WTC11 (cell line): ENCODE data around the gene PDHA1. TPM values are rescaled to one million over a fixed set of nuclear protein-coding genes. Genes with fewer than 3 reads are reported as not detected.

Experiments used
- ATAC-seq: fragments of 200-7000 bp; cut with Tn5 transposase; 2 replicates; pipeline ENCODE4 v1.10.0; 2021; ENCODE audit warnings: mild to moderate bottlenecking, moderate library complexity
- CTCF ChIA-PET: fragments of 300-600 bp; sonication (Branson Sonifier 250); formaldehyde crosslinking; loops from one replicate; lab custom pipeline; 2021; ENCODE audit warnings: antibody characterized with exemption; lab: Charles Lee
- POLR2A ChIA-PET: fragments of 350-600 bp; sonication (Branson Sonifier 250); formaldehyde crosslinking; loops from one replicate; lab custom pipeline; 2021; ENCODE audit warnings: antibody characterized with exemption; lab: Charles Lee
- DNase-seq: peaks from one replicate; pipeline ENCODE4 v3.0.0; 2021; ENCODE audit warnings: low spot score
- H3K27ac Mint-ChIP-seq: 2 replicates; pipeline ENCODE4 v1.8.0; 2021; ENCODE audit warnings: mixed read lengths
- H3K27me3 Mint-ChIP-seq: 2 replicates; pipeline ENCODE4 v1.8.0; 2021; ENCODE audit warnings: low read depth, mild to moderate bottlenecking, moderate library complexity, mixed read lengths
- H3K36me3 Mint-ChIP-seq: 2 replicates; pipeline ENCODE4 v1.8.0; 2021; ENCODE audit warnings: mixed read lengths
- H3K4me1 Mint-ChIP-seq: 2 replicates; pipeline ENCODE4 v1.8.0; 2022; ENCODE audit warnings: mixed read lengths
- H3K4me3 Mint-ChIP-seq: 2 replicates; pipeline ENCODE4 v1.8.0; 2021; ENCODE audit warnings: mild to moderate bottlenecking, moderate library complexity, mixed read lengths
- H3K9me3 Mint-ChIP-seq: 2 replicates; pipeline ENCODE4 v1.8.0; 2021; ENCODE audit warnings: mixed read lengths
- E2F4 ChIP-seq: sonication (generic); formaldehyde crosslinking; IDR thresholded peaks from 2 replicates; pipeline ENCODE4 v1.8.1; 2022; ENCODE audit warnings: low read depth, mild to moderate bottlenecking, moderate library complexity, missing genetic modification reagents, borderline replicate concordance
- EMX1 ChIP-seq: fragments of 250-450 bp; sonication (Bioruptor Pico); IDR thresholded peaks from 2 replicates; pipeline ENCODE4 v1.8.0; 2021; ENCODE audit warnings: mild to moderate bottlenecking
- FOXK1 ChIP-seq: sonication (generic); formaldehyde crosslinking; IDR thresholded peaks from 2 replicates; pipeline ENCODE4 v1.8.0; 2022; ENCODE audit warnings: mild to moderate bottlenecking, moderate library complexity, missing genetic modification reagents
- GABPB1 ChIP-seq: sonication (generic); formaldehyde crosslinking; IDR thresholded peaks from 2 replicates; pipeline ENCODE4 v1.8.1; 2023; ENCODE audit warnings: mild to moderate bottlenecking, missing genetic modification reagents
- GTF2I ChIP-seq: fragments of 250-450 bp; sonication (Bioruptor Pico); conservative IDR thresholded peaks from 2 replicates; pipeline ENCODE4 v1.4.0; 2021; ENCODE audit warnings: mild to moderate bottlenecking
- IRF1 ChIP-seq: sonication (generic); formaldehyde crosslinking; IDR thresholded peaks from 2 replicates; pipeline ENCODE4 v1.8.0; 2023; ENCODE audit warnings: missing genetic modification reagents
- JAZF1 ChIP-seq: fragments of 250-450 bp; sonication (Bioruptor Pico); IDR thresholded peaks from 2 replicates; pipeline ENCODE4 v1.9.0; 2021; ENCODE audit warnings: moderate library complexity, mild to moderate bottlenecking, inconsistent platforms
- KAT7 ChIP-seq: sonication (generic); formaldehyde crosslinking; IDR thresholded peaks from 2 replicates; pipeline ENCODE4 v1.8.1; 2023; ENCODE audit warnings: missing genetic modification reagents, mild to moderate bottlenecking, borderline replicate concordance
- MAX ChIP-seq: sonication (generic); formaldehyde crosslinking; IDR thresholded peaks from 2 replicates; pipeline ENCODE4 v1.8.0; 2022; ENCODE audit warnings: mild to moderate bottlenecking, missing genetic modification reagents
- NFYB ChIP-seq: sonication (generic); formaldehyde crosslinking; conservative IDR thresholded peaks from 2 replicates; pipeline ENCODE4 v1.8.0; 2022; ENCODE audit warnings: low read depth, missing genetic modification reagents
- NR3C1 ChIP-seq: sonication (generic); formaldehyde crosslinking; conservative IDR thresholded peaks from 2 replicates; pipeline ENCODE4 v1.8.1; 2023; ENCODE audit warnings: low read depth, mild to moderate bottlenecking, missing genetic modification reagents
- PRRX2 ChIP-seq: fragments of 250-450 bp; sonication (Bioruptor Pico); IDR thresholded peaks from 2 replicates; pipeline ENCODE4 v1.8.0; 2021; ENCODE audit warnings: mild to moderate bottlenecking
- RORB ChIP-seq: fragments of 250-450 bp; sonication (Bioruptor Pico); IDR thresholded peaks from 2 replicates; pipeline ENCODE4 v1.9.0; 2021; ENCODE audit warnings: mild to moderate bottlenecking
- SOX15 ChIP-seq: fragments of 250-450 bp; sonication (Bioruptor Pico); IDR thresholded peaks from 2 replicates; pipeline ENCODE4 v1.9.0; 2021; ENCODE audit warnings: mild to moderate bottlenecking
- SP1 ChIP-seq: sonication (generic); formaldehyde crosslinking; conservative IDR thresholded peaks from 2 replicates; pipeline ENCODE4 v1.8.1; 2022; ENCODE audit warnings: missing genetic modification reagents
- TEAD4 ChIP-seq: sonication (generic); formaldehyde crosslinking; IDR thresholded peaks from 2 replicates; pipeline ENCODE4 v1.8.0; 2022; ENCODE audit warnings: mild to moderate bottlenecking, missing genetic modification reagents
- TP53 ChIP-seq: sonication (generic); formaldehyde crosslinking; IDR thresholded peaks from 2 replicates; pipeline ENCODE4 v1.8.1; 2023; ENCODE audit warnings: mild to moderate bottlenecking, missing genetic modification reagents
- ZBTB21 ChIP-seq: sonication (generic); formaldehyde crosslinking; IDR thresholded peaks from 2 replicates; pipeline ENCODE4 v1.8.1; 2023; ENCODE audit warnings: mild to moderate bottlenecking, missing genetic modification reagents, borderline replicate concordance
- ZNF138 ChIP-seq: sonication (generic); formaldehyde crosslinking; conservative IDR thresholded peaks from 2 replicates; pipeline ENCODE4 v1.8.1; 2022; ENCODE audit warnings: mild to moderate bottlenecking, moderate library complexity, missing genetic modification reagents
- ZNF396 ChIP-seq: fragments of 250-450 bp; sonication (Bioruptor Pico); IDR thresholded peaks from 2 replicates; pipeline ENCODE4 v1.8.0; 2021; ENCODE audit warnings: mild to moderate bottlenecking, moderate library complexity, borderline replicate concordance
- ZSCAN18 ChIP-seq: fragments of 250-450 bp; sonication (Bioruptor Pico); IDR thresholded peaks from 2 replicates; pipeline ENCODE4 v2.1.2; 2022; ENCODE audit warnings: mild to moderate bottlenecking, moderate library complexity
- total RNA-seq: library from RNA; stranded (reverse); gene quantifications from 3 replicates; pipeline ENCODE4 v1.2.3, GENCODE V29; 2021
- TF ChIP-seq, protein P1 (sequence below): sonication (generic); formaldehyde crosslinking; IDR thresholded peaks from 2 replicates; pipeline ENCODE4 v1.8.1; 2022; ENCODE audit warnings: mild to moderate bottlenecking, missing genetic modification reagents, moderate library complexity, borderline replicate concordance
- TF ChIP-seq, protein P2 (sequence below): sonication (generic); formaldehyde crosslinking; IDR thresholded peaks from 2 replicates; pipeline ENCODE4 v1.8.1; 2023; ENCODE audit warnings: mild to moderate bottlenecking, missing genetic modification reagents, borderline replicate concordance
- TF ChIP-seq, protein P3 (sequence below): sonication (generic); formaldehyde crosslinking; conservative IDR thresholded peaks from 2 replicates; pipeline ENCODE4 v1.8.1; 2023; ENCODE audit warnings: mild to moderate bottlenecking, low read depth, missing genetic modification reagents, moderate library complexity

The PDHA1 gene
- total RNA-seq, 1 experiment from 2014 or later, result 292 TPM

- Mint-ChIP-seq H3K9me3 (no peaks in the 10 kb centered on the region), H3K27me3 (no peaks in the 10 kb centered on the region), H3K36me3 (no peaks in the 10 kb centered on the region), H3K27ac (no peak overlapping the region), H3K4me1 (peaks cover 8% of the 10 kb centered on the region), H3K4me3 (no peak overlapping the region)
- CTCF ChIA-PET, result interaction anchor here (0.6 to 1.0 kb wide), 2 partner anchors 17 to 147 kb away, joined by 3 read pairs; no protein-coding TSS in a partner anchor
- DNase-seq (no peak), ATAC-seq (no peak)
- TF ChIP-seq TEAD4 (CRISPR knock-in tag), result no peak
- no peak for TF ChIP-seq JAZF1 (CRISPR knock-in tag)
- no peak for TF ChIP-seq SOX15 (CRISPR knock-in tag)
- no peak for TF ChIP-seq ZNF396 (CRISPR knock-in tag)
- TF ChIP-seq GABPB1, result no peak
- no peak for TF ChIP-seq ZBTB21 (CRISPR knock-in tag)
- TF ChIP-seq, protein P1, sequence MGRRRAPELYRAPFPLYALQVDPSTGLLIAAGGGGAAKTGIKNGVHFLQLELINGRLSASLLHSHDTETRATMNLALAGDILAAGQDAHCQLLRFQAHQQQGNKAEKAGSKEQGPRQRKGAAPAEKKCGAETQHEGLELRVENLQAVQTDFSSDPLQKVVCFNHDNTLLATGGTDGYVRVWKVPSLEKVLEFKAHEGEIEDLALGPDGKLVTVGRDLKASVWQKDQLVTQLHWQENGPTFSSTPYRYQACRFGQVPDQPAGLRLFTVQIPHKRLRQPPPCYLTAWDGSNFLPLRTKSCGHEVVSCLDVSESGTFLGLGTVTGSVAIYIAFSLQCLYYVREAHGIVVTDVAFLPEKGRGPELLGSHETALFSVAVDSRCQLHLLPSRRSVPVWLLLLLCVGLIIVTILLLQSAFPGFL (CRISPR knock-in tag), result no peak
- TF ChIP-seq, protein P2, sequence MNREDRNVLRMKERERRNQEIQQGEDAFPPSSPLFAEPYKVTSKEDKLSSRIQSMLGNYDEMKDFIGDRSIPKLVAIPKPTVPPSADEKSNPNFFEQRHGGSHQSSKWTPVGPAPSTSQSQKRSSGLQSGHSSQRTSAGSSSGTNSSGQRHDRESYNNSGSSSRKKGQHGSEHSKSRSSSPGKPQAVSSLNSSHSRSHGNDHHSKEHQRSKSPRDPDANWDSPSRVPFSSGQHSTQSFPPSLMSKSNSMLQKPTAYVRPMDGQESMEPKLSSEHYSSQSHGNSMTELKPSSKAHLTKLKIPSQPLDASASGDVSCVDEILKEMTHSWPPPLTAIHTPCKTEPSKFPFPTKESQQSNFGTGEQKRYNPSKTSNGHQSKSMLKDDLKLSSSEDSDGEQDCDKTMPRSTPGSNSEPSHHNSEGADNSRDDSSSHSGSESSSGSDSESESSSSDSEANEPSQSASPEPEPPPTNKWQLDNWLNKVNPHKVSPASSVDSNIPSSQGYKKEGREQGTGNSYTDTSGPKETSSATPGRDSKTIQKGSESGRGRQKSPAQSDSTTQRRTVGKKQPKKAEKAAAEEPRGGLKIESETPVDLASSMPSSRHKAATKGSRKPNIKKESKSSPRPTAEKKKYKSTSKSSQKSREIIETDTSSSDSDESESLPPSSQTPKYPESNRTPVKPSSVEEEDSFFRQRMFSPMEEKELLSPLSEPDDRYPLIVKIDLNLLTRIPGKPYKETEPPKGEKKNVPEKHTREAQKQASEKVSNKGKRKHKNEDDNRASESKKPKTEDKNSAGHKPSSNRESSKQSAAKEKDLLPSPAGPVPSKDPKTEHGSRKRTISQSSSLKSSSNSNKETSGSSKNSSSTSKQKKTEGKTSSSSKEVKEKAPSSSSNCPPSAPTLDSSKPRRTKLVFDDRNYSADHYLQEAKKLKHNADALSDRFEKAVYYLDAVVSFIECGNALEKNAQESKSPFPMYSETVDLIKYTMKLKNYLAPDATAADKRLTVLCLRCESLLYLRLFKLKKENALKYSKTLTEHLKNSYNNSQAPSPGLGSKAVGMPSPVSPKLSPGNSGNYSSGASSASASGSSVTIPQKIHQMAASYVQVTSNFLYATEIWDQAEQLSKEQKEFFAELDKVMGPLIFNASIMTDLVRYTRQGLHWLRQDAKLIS (CRISPR knock-in tag), result no peak
- no peak for TF ChIP-seq PRRX2
- TF ChIP-seq, protein P3, sequence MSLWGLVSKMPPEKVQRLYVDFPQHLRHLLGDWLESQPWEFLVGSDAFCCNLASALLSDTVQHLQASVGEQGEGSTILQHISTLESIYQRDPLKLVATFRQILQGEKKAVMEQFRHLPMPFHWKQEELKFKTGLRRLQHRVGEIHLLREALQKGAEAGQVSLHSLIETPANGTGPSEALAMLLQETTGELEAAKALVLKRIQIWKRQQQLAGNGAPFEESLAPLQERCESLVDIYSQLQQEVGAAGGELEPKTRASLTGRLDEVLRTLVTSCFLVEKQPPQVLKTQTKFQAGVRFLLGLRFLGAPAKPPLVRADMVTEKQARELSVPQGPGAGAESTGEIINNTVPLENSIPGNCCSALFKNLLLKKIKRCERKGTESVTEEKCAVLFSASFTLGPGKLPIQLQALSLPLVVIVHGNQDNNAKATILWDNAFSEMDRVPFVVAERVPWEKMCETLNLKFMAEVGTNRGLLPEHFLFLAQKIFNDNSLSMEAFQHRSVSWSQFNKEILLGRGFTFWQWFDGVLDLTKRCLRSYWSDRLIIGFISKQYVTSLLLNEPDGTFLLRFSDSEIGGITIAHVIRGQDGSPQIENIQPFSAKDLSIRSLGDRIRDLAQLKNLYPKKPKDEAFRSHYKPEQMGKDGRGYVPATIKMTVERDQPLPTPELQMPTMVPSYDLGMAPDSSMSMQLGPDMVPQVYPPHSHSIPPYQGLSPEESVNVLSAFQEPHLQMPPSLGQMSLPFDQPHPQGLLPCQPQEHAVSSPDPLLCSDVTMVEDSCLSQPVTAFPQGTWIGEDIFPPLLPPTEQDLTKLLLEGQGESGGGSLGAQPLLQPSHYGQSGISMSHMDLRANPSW, result no peak
- TF ChIP-seq GTF2I (CRISPR knock-in tag), result no peak
- no peak for TF ChIP-seq EMX1
- no peak for TF ChIP-seq ZNF138 (CRISPR knock-in tag)
- TF ChIP-seq NR3C1 (CRISPR knock-in tag), result no peak
- TF ChIP-seq NFYB (CRISPR knock-in tag), result no peak
- POLR2A ChIA-PET, result no interaction called here
Observed at GRCh38 chrX:19388741-19389140, 45.0 kb downstream of the PDHA1 start.

DNA sequence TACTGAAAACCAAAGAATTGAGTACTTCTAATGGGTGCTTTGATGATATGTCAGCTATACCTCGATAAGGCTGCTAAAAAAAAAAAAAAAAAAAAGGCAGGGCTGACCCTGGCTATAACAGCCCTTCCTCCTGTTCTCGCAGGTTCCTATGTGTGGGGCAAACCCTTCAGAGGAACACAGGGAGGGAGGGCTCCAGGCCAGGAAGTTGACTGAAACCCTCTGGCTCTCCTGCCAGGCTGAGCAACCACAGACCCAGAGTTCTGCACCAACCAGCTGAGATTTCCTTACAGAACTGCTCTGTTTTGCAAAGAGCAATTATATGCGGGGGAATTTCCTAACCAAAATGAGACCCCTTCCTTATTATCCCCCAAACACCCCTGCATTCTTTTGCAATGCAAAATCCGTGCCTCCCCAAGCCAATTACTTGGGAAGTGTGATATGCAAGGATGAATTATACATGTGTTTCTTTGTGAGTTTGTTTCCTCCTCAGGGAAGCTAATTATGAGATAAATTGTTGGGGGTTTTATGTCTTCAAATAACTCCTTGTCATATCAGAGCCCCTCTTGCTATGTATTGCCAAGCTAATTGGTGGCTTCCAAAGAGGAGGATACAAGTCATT lies 45.6 kb downstream of the PDHA1 start:
- no peak overlapping the region for H3K27ac Mint-ChIP-seq
- no peak for TF ChIP-seq MAX
- TF ChIP-seq IRF1, result no peak
- no peak for TF ChIP-seq TP53
- no peak for TF ChIP-seq E2F4 (CRISPR knock-in tag)
- no peak for TF ChIP-seq KAT7 (CRISPR knock-in tag)
- no peak for TF ChIP-seq SP1 (CRISPR knock-in tag)
- TF ChIP-seq FOXK1, result no peak
- TF ChIP-seq ZSCAN18 (CRISPR knock-in tag), result no peak
- TF ChIP-seq RORB (CRISPR knock-in tag), result no peak
- no peak for TF ChIP-seq ZNF396 (CRISPR knock-in tag)
- ATAC-seq (peak; percentile 44), DNase-seq (no peak)
- POLR2A ChIA-PET, result no interaction called here
- CTCF ChIA-PET, result interaction anchor here (0.6 to 1.0 kb wide), 2 partner anchors 17 to 146 kb away, joined by 3 read pairs; no protein-coding TSS in a partner anchor
- H3K27me3 Mint-ChIP-seq, result no peaks in the 10 kb centered on the region
- peaks cover 8% of the 10 kb centered on the region for H3K4me1 Mint-ChIP-seq
- no peak overlapping the region for H3K4me3 Mint-ChIP-seq
- no peaks in the 10 kb centered on the region for H3K36me3 Mint-ChIP-seq
- H3K9me3 Mint-ChIP-seq, result no peaks in the 10 kb centered on the region
